Parathyroid adenoma (tissue), 2 donors: ENCODE measurements around the gene CACNA1G.

Experiments
- H2AFZ ChIP-seq: fragments of 300-600 bp; sonication (generic); one replicate; pipeline ENCODE4 v1.7.0; 2017; ENCODE audit warnings: antibody characterized with exemption, mild to moderate bottlenecking
- H3K27ac ChIP-seq: fragments of 300-600 bp; sonication (generic); one replicate; pipeline ENCODE4 v1.7.0; 2017
- H3K27me3 ChIP-seq: fragments of 300-600 bp; sonication (generic); one replicate; pipeline ENCODE4 v1.7.0; 2017; ENCODE audit warnings: low read length; ENCODE audit not compliant: control insufficient read depth, insufficient read depth
- H3K36me3 ChIP-seq: fragments of 300-600 bp; sonication (generic); one replicate; pipeline ENCODE4 v1.7.0; 2017; ENCODE audit warnings: low read length; ENCODE audit not compliant: control insufficient read depth, insufficient read depth
- H3K4me1 ChIP-seq: fragments of 300-600 bp; sonication (generic); one replicate; pipeline ENCODE4 v1.7.0; 2017; ENCODE audit warnings: control low read depth
- H3K4me2 ChIP-seq: fragments of 300-600 bp; sonication (generic); one replicate; pipeline ENCODE4 v1.7.0; 2017; ENCODE audit warnings: low read length
- H3K4me3 ChIP-seq: fragments of 300-600 bp; sonication (generic); one replicate; pipeline ENCODE4 v1.7.0; 2017; ENCODE audit warnings: low read depth, low read length
- H3K79me2 ChIP-seq: fragments of 300-600 bp; sonication (generic); one replicate; pipeline ENCODE4 v1.7.0; 2017; ENCODE audit warnings: control low read depth
- H3K9ac ChIP-seq: fragments of 300-600 bp; sonication (generic); one replicate; pipeline ENCODE4 v1.7.0; 2017; ENCODE audit warnings: mild to moderate bottlenecking
- H3K9me3 ChIP-seq: fragments of 300-600 bp; sonication (generic); one replicate; pipeline ENCODE4 v1.7.0; 2017; ENCODE audit warnings: low read length; ENCODE audit not compliant: control insufficient read depth
- CTCF ChIP-seq: fragments of 300-600 bp; sonication (generic); IDR thresholded peaks from one replicate; pipeline ENCODE4 v1.7.0; 2017; ENCODE audit warnings: antibody characterized with exemption, mild to moderate bottlenecking
- donor health status: primary hyperparathyroidism.

The CACNA1G gene

GRCh38 chr17:50541716-50542688, 18.5 kb upstream of the CACNA1G start:
- H2AFZ ChIP-seq, result peak overlapping the region; percentile 72
- H3K79me2 ChIP-seq, result peaks cover 18% of the 10 kb centered on the region
- H3K27me3 ChIP-seq, result no peaks in the 10 kb centered on the region
- peak overlapping the region; percentile 18 for H3K4me3 ChIP-seq
- no peaks in the 10 kb centered on the region for H3K9me3 ChIP-seq
- TF ChIP-seq CTCF, result no peak
- peaks cover 36% of the 10 kb centered on the region for H3K4me1 ChIP-seq
- peak overlapping the region; percentile 30 for H3K4me2 ChIP-seq
- H3K27ac ChIP-seq, result peak overlapping the region; percentile 36
- no peak overlapping the region for H3K9ac ChIP-seq
- no peaks in the 10 kb centered on the region for H3K36me3 ChIP-seq

- Histone ChIP-seq H3K36me3 (no peaks in the 10 kb centered on the region), H3K9ac (no peak overlapping the region), H3K4me2 (no peak overlapping the region), H3K9me3 (no peaks in the 10 kb centered on the region), H3K4me1 (peaks cover 37% of the 10 kb centered on the region), H3K27me3 (no peaks in the 10 kb centered on the region), H3K4me3 (no peak overlapping the region), H3K79me2 (peaks cover 8% of the 10 kb centered on the region), H3K27ac (no peak overlapping the region), H2AFZ (no peak overlapping the region)
- no peak for TF ChIP-seq CTCF
Observed at GRCh38 chr17:50542795-50543774, 17.4 kb upstream of the CACNA1G start.

GRCh38 chr17:50544516-50544915, 16.0 kb upstream of the CACNA1G start:
- no peak for TF ChIP-seq CTCF
- no peaks in the 10 kb centered on the region for H3K9me3 ChIP-seq
- H3K36me3 ChIP-seq, result no peaks in the 10 kb centered on the region
- H2AFZ ChIP-seq, result no peak overlapping the region
- H3K9ac ChIP-seq, result no peak overlapping the region
- H3K27me3 ChIP-seq, result no peaks in the 10 kb centered on the region
- peaks cover 33% of the 10 kb centered on the region for H3K4me1 ChIP-seq
- no peak overlapping the region for H3K4me2 ChIP-seq
- H3K27ac ChIP-seq, result no peak overlapping the region
- peaks cover 2% of the 10 kb centered on the region for H3K79me2 ChIP-seq
- no peak overlapping the region for H3K4me3 ChIP-seq

- no peaks in the 10 kb centered on the region for H3K36me3 ChIP-seq
- H3K27ac ChIP-seq, result no peak overlapping the region
- H3K4me2 ChIP-seq, result no peak overlapping the region
- peaks cover 33% of the 10 kb centered on the region for H3K4me1 ChIP-seq
- no peak for TF ChIP-seq CTCF
- H3K9me3 ChIP-seq, result no peaks in the 10 kb centered on the region
- H3K27me3 ChIP-seq, result no peaks in the 10 kb centered on the region
- no peak overlapping the region for H3K4me3 ChIP-seq
- no peak overlapping the region for H2AFZ ChIP-seq
- no peak overlapping the region for H3K9ac ChIP-seq
- peaks cover 2% of the 10 kb centered on the region for H3K79me2 ChIP-seq
Observed at GRCh38 chr17:50545311-50545710, 15.2 kb upstream of the CACNA1G start.
